Activated CD8-positive, alpha-beta memory T cell treated with anti-CD3 and anti-CD28 coated beads for 1 hour (primary cell): ENCODE data around the gene TNIK.
"Not testable (repeated sequence)": the region's sequence is repeated elsewhere in the genome, so short reads cannot be mapped to it uniquely, and the experiment has no call there.

Experiments
- DNase-seq, 2 donors: peaks; one replicate each; pipeline ENCODE4 v3.0.0-alpha.2; 2020; ENCODE audit warnings: low read depth in 1 of 2; ENCODE audit errors: extremely low read depth in 1 of 2

Gene TNIK

DNA sequence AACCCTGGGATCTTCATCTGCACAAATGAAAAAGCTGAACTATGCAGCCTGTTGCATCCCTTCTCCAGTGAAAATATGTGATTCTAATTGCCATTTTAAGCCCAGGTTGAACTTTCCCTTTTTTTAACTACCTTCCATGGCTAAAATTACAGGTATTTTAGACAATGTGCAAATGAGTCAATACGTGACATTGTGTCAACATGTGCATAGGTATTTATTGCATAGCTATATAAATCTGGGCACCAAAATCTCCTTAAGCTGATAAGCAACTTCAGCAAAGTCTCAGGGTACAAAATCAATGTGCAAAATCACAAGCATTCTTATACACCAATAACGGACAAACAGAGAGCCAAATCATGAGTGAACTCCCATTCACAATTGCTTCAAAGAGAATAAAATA lies 37.4 kb downstream of the TNIK start:
- not testable (repeated sequence) for DNase-seq

DNA sequence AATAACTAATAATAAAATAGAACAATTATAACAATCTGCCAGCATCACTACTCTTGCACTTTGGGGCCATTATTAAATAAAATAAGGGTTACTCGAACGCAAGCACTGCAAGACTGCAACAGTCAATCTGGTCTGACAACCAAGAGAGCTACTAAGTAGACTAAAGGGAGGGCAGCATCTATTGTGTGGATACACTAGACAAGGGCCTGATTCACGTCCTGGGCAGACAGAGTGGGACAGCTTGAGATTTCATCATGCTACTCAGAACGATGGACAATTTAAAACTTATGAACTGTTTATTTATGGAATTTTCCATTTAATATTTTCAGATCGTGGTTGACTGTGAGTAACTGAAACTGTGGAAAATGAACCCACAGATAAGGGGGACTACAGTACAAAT lies 39.5 kb downstream of the TNIK start:
- DNase-seq: no peak

GRCh38 chr3:171419457-171419856 lies 40.7 kb downstream of the TNIK start:
- no peak for DNase-seq

DNA sequence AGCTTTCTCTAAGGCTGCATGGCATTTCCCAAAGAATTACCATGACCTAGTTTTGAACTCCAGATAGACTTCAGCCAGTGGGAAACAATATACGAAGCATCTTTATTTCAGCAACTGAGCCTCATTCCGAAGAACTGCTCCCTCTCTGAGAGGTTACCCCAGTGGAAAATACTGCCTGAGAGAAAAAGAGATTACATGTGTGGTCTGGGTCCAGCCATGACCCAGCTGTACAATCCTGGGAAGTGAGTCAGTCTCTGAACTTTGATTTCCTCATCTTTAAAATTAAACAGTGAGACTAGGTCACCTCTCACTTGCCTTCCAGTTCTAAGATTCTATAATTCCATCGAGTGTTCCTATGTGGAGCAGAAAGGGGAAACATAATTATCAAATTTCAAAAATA lies 42.4 kb downstream of the TNIK start:
- no peak for DNase-seq

GRCh38 chr3:171417137-171417536 lies 43.1 kb downstream of the TNIK start:
- no peak for DNase-seq

GRCh38 chr3:171416666-171417065 lies 43.5 kb downstream of the TNIK start:
- no peak for DNase-seq

- DNase-seq: no peak
These were observed 44.1 kb downstream of the TNIK start for GRCh38 chr3:171416061-171416460.

DNA sequence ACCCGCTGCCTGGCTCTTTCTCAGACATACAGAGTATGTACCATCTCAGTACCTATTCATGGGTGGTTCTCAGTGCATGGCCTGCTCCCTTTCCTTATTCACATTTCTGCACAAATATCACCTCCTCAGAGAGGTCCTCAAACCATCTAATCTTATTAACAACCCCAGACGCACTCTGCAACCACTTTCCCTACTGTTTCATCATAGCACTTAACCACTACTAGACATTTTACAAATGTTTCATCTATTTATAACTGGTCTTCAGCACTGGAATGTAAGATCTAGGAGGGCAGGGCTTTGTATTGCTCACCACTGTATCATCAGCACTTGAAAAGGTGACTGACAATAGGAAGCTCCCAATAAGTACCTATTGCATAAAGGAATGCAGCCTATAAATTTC lies 45.1 kb downstream of the TNIK start:
- no peak for DNase-seq

- DNase-seq: no peak
These were observed 47.7 kb downstream of the TNIK start for GRCh38 chr3:171412473-171412872.

DNA sequence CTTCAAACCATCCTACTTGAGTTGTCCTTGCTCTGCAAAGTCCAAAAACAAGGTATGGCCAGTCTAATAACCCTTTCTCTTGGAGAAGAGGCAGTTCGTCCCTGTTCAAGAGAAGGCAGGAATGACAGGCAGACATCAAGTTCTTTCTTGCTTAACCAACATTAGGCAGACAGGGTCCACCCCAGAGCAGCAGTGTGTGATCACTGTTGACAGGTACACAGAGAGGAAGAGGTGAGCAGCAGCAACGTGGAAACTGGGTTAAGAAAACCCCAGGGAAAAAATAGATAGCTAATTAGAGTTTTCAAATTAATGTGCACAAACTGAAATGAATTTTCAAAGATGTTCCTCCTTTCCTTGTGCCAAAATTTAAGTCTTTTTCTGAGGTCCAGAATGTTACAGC lies 48.2 kb downstream of the TNIK start:
- DNase-seq: no peak

GRCh38 chr3:171410186-171410585 lies 50.0 kb downstream of the TNIK start:
- DNase-seq: no peak

DNA sequence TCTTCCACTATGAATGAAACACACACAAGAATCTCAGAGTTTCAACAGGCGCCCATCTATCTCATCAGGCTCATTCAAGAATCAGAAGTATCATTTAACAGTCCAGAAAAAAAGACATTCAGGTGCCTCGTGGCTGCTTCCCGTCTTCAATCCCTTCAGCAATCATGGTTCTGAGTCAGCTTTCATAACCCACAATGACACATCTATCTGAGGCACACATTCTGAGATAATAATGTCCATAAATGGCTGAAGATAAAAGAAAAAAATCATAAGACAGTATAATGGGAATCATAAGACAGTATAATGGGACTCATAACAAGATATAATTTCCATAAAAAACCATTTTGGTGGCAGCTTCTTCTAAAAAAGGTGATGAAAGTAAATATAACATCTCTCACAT lies 52.4 kb downstream of the TNIK start:
- DNase-seq: no peak

DNA sequence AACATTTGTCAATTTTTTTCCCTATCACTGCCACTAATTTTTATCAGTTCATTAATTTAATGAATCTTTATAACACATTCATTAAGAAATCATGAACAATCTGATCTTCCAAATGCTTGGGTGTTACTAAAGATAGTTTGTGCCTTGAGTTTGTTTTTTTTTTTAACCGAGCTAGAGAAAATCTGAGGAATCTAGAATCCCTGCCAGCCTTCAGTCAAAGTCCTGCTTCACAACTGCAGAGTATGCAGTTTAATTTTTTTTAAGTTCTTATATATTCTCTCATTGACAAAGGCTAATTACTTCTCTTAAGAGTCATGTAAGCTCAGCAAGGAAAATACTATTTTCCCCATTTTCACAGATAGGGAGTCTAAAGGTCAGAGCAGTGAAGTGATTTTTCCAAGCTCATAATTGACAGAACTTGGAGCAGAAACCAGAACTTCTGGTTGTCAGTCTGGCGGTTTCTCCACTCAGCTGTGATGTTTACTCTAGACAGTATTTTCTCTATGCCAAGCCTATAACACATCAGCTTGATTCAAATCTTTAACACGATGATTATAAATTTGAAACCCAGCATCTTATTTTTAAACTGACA lies 55.7 kb downstream of the TNIK start:
- DNase-seq: no peak

DNA sequence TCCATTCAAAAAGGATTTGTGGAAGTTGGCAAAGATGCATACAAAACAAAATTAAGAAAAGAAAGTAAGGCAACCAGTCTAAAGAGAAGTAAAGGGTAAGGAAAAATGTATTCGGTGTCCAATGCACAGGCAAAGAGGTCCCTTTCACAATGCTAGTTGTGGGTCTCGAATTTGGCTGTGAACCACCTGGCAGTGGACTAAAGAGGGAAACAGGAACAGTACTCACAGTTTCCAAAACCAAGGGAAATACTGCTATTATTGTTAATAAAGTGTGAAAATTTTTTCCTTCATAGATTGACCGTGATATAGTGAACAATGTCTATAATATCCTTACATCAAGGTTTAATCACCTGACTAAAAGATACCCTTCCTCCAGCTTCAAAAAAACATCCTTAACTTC lies 57.9 kb downstream of the TNIK start:
- DNase-seq: no peak

GRCh38 chr3:171401432-171401831 lies 58.8 kb downstream of the TNIK start:
- DNase-seq: no peak

DNA sequence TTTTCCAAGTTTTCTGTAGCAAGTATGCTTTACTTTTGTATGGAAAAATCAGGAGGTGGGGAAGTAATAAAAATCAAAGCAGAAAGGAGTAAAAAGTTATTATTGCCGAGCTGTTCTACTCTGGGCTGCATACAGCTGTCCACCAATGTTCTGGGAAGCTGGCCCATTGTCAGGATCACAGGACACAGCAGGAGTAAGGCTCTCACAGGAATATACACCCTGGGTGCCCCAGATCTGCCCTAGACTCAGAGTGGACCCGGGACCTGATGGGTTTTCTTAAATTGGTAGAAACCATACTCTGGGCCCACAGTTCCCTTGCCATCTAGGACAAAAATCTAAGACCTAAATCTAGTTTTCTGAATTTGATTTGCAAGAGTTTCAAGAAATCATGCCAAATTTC lies 60.4 kb downstream of the TNIK start:
- no peak for DNase-seq

DNA sequence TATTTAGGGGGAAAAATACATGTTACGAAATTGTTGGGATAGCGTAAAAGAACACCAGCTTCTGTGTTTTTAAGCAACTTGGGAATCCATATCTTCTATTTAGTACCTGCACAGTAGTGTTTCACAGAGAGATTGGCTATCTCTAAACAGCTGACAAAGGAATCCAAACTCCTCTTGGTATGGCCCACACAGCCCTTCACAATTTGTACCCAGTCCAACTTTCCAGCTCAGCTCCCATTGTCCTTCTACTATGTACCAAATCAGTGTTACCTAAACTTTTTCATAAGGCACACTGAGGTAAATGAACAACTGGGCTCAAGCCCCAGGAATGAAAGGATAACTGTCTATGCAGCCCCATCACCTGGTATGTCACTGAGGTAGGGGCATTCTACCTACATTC lies 61.9 kb downstream of the TNIK start:
- no peak for DNase-seq

DNA sequence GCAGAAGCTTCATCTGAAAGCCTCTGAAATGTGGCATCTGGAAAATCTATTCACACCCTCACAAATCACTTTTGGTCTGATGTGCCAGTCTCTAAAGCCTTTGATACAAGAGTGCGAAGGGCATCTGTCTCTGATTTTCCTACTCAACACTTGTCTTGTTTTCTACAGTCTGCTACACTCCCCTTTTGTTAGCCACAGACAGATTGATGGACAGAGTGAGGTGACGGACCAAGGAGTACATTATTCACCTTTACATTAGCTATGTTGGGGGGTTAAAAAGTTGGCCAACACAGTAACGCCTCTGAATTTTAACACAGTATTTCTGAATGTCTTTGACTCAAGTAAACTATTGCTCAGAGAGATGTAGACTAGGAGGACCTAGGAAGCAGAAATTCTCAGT lies 63.1 kb downstream of the TNIK start:
- no peak for DNase-seq

GRCh38 chr3:171396048-171396447 lies 64.2 kb downstream of the TNIK start:
- DNase-seq: no peak

DNA sequence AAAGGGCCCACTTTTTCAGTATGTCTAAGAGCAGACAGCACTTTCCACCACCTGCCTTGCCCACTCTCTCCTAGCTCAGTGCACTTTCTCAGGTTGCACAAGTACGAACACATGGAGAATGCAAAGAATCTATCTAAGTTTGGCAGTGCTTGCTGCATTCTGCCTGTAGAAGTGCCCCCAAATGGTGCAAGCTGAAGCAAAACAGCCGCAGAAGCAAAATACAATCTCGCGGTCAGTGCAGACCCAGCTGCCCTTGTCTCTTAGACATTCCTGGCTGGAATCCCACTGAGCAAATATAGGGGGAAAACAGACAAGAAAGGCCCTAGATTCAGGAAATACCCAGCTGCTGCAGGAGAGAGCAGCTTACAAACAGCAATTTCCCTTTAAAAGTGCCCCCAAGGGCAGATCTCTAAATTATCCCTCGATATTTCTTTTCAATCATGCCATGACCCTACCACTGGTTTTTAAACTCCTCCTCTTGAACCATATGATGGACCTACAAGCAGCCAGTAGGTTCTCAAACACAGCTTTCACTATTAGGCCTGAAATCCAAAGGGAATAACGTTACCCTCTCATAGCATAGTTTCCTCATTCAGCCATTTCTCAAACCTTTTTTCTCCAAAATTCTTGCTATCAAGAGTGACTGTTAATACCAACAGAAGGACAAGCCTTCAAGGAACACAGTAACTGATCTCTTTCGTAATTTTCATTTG lies 67.0 kb downstream of the TNIK start:
- no peak for DNase-seq

GRCh38 chr3:171391432-171391831 lies 68.8 kb downstream of the TNIK start:
- no peak for DNase-seq

- DNase-seq: no peak
These were observed 69.9 kb downstream of the TNIK start for GRCh38 chr3:171390051-171390941.
